ACC112 (cell line): ENCODE measurements around the gene WASF1.
"Not testable (repeated sequence)": the region's sequence is repeated elsewhere in the genome, so short reads cannot be mapped to it uniquely, and the experiment has no call there.

Source experiments
- H2AFZ ChIP-seq: fragments of 200-600 bp; sonication (generic); one replicate; pipeline ENCODE4 v1.6.0; 2017; ENCODE audit warnings: antibody characterized with exemption, low read length; ENCODE audit not compliant: unreplicated experiment
- H3K27ac ChIP-seq: fragments of 200-600 bp; sonication (generic); 2 replicates; pipeline ENCODE4 v1.5.1; 2014; ENCODE audit warnings: low read depth, mild to moderate bottlenecking, antibody characterized with exemption, low read length, moderate library complexity
- H3K27me3 ChIP-seq: fragments of 200-600 bp; sonication (generic); 2 replicates; pipeline ENCODE4 v1.6.1; 2014; ENCODE audit warnings: mild to moderate bottlenecking, antibody characterized with exemption, low read length, moderate library complexity, mixed read lengths; ENCODE audit not compliant: insufficient read depth
- H3K36me3 ChIP-seq: fragments of 200-600 bp; sonication (generic); 2 replicates; pipeline ENCODE4 v1.6.1; 2016; ENCODE audit warnings: mild to moderate bottlenecking, antibody characterized with exemption, low read length, moderate library complexity, mixed read lengths; ENCODE audit not compliant: insufficient read depth
- H3K4me1 ChIP-seq: fragments of 200-600 bp; sonication (generic); one replicate; pipeline ENCODE4 v1.6.1; 2016; ENCODE audit warnings: low read length, mixed read lengths; ENCODE audit not compliant: insufficient read depth, unreplicated experiment, control insufficient read depth
- H3K4me3 ChIP-seq: fragments of 200-600 bp; sonication (generic); 2 replicates; pipeline ENCODE4 v1.5.1; 2014; ENCODE audit warnings: mild to moderate bottlenecking, low read depth, low read length
- H3K79me2 ChIP-seq: fragments of 200-600 bp; sonication (generic); one replicate; pipeline ENCODE4 v1.6.0; 2016; ENCODE audit warnings: low read length; ENCODE audit not compliant: control insufficient read depth, unreplicated experiment, insufficient read depth

WASF1 gene

DNA sequence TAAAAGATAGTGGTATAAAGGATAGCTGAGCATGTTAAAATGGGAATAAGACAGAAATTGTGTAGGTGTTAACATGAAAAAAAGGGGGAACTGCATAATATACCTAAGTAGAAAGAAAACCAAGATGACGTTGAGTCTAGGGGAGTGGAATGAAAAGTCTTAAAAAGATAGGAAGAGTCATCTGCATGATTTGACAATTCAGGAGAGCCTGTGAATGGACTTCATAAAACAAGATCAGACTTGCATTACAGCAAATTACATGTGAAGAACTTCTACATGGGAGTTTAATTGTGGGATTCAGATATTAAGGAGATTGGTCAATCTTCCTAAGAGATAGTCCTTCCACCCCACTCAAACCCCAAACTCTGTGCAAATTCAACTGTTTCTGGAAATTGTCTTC lies 85.5 kb downstream of the WASF1 start:
- Histone ChIP-seq H3K4me1 (peaks cover 18% of the 10 kb centered on the region), H3K79me2 (no peaks in the 10 kb centered on the region), H2AFZ (no peak overlapping the region), H3K36me3 (no peaks in the 10 kb centered on the region), H3K27me3 (no peaks in the 10 kb centered on the region), H3K4me3 (no peak overlapping the region), H3K27ac (no peak overlapping the region)

DNA sequence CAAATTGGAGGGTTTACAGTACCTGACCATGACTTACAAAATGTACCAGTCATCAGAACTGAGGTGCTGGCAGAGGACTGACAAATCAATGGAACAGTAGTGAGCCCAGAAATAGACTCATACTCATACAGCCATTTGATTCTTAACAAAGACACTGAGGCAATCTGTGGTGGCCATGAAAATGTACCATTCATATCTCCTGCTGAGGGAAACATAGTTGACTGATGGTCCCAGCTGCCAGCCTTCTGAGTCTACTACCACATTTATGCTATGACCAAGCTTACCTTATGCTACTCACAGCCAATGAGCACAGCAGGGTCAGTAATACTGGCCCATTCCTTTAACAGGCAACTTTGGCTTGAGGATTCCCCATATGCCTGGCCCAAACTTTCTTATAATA lies 88.6 kb downstream of the WASF1 start:
- no peaks in the 10 kb centered on the region for H3K79me2 ChIP-seq
- no peak overlapping the region for H3K4me3 ChIP-seq
- no peak overlapping the region for H3K27ac ChIP-seq
- H3K4me1 ChIP-seq, result peaks cover 2% of the 10 kb centered on the region
- no peaks in the 10 kb centered on the region for H3K27me3 ChIP-seq
- no peak overlapping the region for H2AFZ ChIP-seq
- H3K36me3 ChIP-seq, result no peaks in the 10 kb centered on the region

GRCh38 chr6:110089323-110089722 lies 90.1 kb downstream of the WASF1 start:
- Histone ChIP-seq H3K27ac (no peak overlapping the region), H3K36me3 (no peaks in the 10 kb centered on the region), H3K4me3 (no peak overlapping the region), H3K79me2 (no peaks in the 10 kb centered on the region), H2AFZ (no peak overlapping the region), H3K27me3 (no peaks in the 10 kb centered on the region), H3K4me1 (no peaks in the 10 kb centered on the region)

GRCh38 chr6:110085285-110085684 lies 94.2 kb downstream of the WASF1 start:
- H3K4me1 ChIP-seq, result no peaks in the 10 kb centered on the region
- H2AFZ ChIP-seq, result no peak overlapping the region
- no peaks in the 10 kb centered on the region for H3K27me3 ChIP-seq
- no peak overlapping the region for H3K27ac ChIP-seq
- no peaks in the 10 kb centered on the region for H3K36me3 ChIP-seq
- no peaks in the 10 kb centered on the region for H3K79me2 ChIP-seq
- no peak overlapping the region for H3K4me3 ChIP-seq

GRCh38 chr6:110083875-110084585 lies 95.4 kb downstream of the WASF1 start:
- H3K27me3 ChIP-seq, result no peaks in the 10 kb centered on the region
- no peaks in the 10 kb centered on the region for H3K79me2 ChIP-seq
- no peak overlapping the region for H3K4me3 ChIP-seq
- no peak overlapping the region for H2AFZ ChIP-seq
- no peaks in the 10 kb centered on the region for H3K36me3 ChIP-seq
- H3K27ac ChIP-seq, result no peak overlapping the region
- no peaks in the 10 kb centered on the region for H3K4me1 ChIP-seq

DNA sequence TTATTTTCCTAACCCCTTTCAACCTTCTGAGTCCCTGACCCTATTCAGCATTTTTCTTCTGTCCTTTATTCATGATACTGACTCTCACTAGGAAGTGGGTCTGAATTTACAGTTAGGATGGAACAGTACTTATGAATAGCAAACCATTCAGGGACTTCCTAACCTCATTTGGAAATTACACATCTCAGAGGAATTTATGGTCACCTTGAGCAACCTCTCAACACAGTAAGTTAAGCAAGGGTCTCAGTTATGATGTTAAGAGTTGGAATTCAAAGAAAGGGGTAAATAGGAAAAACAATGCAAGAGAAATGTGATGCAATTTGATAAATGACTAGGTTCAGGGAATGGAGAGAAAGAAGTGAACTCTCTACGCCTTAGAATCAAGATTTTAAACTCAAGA lies 104.1 kb downstream of the WASF1 start:
- H3K36me3 ChIP-seq, result no peaks in the 10 kb centered on the region

DNA sequence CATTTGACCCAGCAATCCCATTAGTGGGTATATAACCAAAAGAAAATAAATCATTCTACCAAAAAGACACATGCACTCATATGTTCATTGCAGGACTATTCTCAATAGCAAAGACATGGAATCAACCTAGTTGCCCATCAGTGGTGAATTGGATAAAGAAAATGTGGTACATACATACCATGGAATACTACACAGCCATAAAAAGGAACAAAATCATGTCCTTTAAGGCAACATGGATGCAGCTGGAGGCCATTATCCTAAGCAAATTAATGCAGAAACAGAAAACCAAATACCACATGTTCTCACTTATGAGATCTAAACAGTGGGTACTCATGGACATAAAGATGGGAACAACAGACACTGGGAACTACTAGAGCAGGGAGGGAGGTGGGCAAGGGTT lies 106.0 kb downstream of the WASF1 start:
- not testable (repeated sequence) for H3K4me3 ChIP-seq, H3K27ac ChIP-seq, H2AFZ ChIP-seq, H3K4me1 ChIP-seq, H3K79me2 ChIP-seq, H3K36me3 ChIP-seq
- H3K27me3 ChIP-seq, result peaks cover 44% of the 10 kb centered on the region

More for the DNA sequence above, 104.1 kb downstream of the WASF1 start:
- no peaks in the 10 kb centered on the region for H3K79me2 ChIP-seq
- H3K27me3 ChIP-seq, result peaks cover 29% of the 10 kb centered on the region
- no peak overlapping the region for H3K4me3 ChIP-seq
- no peaks in the 10 kb centered on the region for H3K4me1 ChIP-seq
- H2AFZ ChIP-seq, result no peak overlapping the region
- H3K27ac ChIP-seq, result no peak overlapping the region

DNA sequence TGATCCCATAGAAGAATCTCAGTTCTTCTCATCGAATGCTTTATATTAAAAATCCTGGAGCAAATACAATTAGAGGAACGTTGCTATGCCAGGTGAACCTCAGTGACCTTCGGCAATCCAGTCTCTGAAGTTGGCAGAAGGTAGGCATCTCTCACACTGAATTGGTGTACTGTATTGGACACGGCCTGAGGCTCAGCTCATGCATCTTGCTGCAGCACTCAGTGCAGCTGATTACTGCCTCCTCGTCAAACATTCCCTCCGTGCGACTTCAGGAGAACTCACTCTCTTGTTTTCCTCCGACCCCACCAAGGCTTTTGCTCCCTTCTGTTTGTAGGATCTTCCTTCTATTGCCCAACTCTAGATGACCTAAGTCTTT lies 110.9 kb downstream of the WASF1 start:
- no peaks in the 10 kb centered on the region for H3K79me2 ChIP-seq
- H3K4me3 ChIP-seq, result no peak overlapping the region
- H3K27ac ChIP-seq, result no peak overlapping the region
- no peak overlapping the region for H2AFZ ChIP-seq
- no peaks in the 10 kb centered on the region for H3K36me3 ChIP-seq
- peaks cover 84% of the 10 kb centered on the region for H3K27me3 ChIP-seq
- no peaks in the 10 kb centered on the region for H3K4me1 ChIP-seq

- H3K4me1 ChIP-seq, result no peaks in the 10 kb centered on the region
- H3K79me2 ChIP-seq, result no peaks in the 10 kb centered on the region
- H3K27me3 ChIP-seq, result peaks cover 89% of the 10 kb centered on the region
- no peak overlapping the region for H2AFZ ChIP-seq
- no peak overlapping the region for H3K4me3 ChIP-seq
- H3K27ac ChIP-seq, result no peak overlapping the region
- H3K36me3 ChIP-seq, result no peaks in the 10 kb centered on the region
Observed at GRCh38 chr6:110067837-110068591, 111.5 kb downstream of the WASF1 start.

DNA sequence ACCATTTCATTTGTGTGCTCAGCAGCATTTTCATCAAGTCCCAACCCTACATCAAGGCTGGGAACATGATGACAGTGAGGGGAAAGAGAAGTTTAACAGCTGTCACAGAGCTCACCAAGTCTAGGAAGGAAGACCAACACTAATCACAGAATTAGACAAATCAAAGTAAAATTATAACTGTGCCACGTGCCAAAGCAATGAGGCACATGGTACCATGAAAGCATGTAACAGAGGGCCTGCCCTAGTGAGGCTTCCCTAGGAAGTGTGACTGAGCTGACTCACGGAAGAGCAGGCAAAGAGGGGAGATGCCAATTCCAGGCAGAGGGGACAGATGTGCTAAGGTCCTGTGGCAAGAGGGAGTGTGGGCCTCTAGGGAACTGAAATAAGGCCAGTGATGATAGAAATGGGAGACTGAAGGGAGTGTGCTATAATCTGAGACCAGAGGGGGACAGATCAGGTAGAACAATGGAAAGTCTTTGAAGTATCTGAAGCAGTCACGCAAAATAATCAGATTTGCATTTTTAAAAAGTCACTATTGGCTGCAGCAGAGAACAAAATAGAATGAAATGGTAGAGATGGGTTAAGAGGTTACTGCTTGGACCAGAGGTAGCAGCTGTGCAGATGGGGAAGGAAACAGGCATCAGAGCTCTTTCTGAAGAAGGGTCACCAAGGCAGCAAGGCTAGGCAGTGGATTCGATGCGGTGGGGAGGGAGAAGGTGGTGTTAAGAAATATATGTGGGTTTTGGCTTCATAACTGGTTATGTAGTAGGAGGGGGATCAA lies 114.5 kb downstream of the WASF1 start:
- Histone ChIP-seq H3K27me3 (peaks cover 91% of the 10 kb centered on the region), H3K36me3 (no peaks in the 10 kb centered on the region), H3K4me3 (no peak overlapping the region), H3K79me2 (no peaks in the 10 kb centered on the region), H3K4me1 (no peaks in the 10 kb centered on the region), H3K27ac (no peak overlapping the region), H2AFZ (no peak overlapping the region)
